NB4 (cell line): ENCODE results near the gene NHS.

Experiments
- DNase-seq: peaks from one replicate; pipeline ENCODE4 v3.0.0; 2010; ENCODE audit warnings: low read depth
- H3K4me3 ChIP-seq: one replicate; pipeline ENCODE4 v1.5.1; 2011; ENCODE audit warnings: mild to moderate bottlenecking, low read depth, low read length, moderate library complexity
- MYC ChIP-seq: IDR thresholded peaks from 2 replicates; pipeline ENCODE4 v1.6.1; 2011; ENCODE audit warnings: low read depth, low read length
- POLR2A ChIP-seq: IDR thresholded peaks from 2 replicates; pipeline ENCODE4 v1.6.1; 2011; ENCODE audit warnings: mild to moderate bottlenecking; ENCODE audit not compliant: insufficient read length; ENCODE audit errors: extremely low read depth
- TF ChIP-seq, protein P1 (sequence below): IDR thresholded peaks from one replicate; pipeline ENCODE4 v1.5.1; 2012; ENCODE audit warnings: low read depth, low read length
- TF ChIP-seq, protein P2 (sequence below): IDR thresholded peaks from 2 replicates; pipeline ENCODE4 v1.6.1; 2011; ENCODE audit warnings: low read depth, low read length

NHS gene

DNA sequence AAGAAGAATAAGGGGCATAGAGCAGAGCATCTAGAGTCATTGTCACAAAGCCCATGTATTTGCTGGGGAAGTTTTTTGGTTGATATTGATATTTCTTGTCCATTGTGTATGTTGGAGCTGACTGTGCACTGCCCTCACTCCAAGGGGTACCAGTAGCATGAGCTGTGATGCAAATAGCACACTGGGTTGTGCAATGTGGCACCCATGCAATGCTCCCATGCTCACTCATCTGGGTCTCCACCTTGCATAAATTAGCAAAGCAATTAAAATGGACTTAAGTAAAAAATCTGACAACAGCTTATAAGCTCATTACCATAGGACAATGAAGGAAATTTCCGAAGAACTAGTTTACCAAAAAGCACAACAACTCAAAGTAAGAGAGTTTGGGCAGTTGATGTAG is 87.9 kb downstream of the NHS start:
- H3K4me3 ChIP-seq: no peak overlapping the region
- TF ChIP-seq, protein P1, sequence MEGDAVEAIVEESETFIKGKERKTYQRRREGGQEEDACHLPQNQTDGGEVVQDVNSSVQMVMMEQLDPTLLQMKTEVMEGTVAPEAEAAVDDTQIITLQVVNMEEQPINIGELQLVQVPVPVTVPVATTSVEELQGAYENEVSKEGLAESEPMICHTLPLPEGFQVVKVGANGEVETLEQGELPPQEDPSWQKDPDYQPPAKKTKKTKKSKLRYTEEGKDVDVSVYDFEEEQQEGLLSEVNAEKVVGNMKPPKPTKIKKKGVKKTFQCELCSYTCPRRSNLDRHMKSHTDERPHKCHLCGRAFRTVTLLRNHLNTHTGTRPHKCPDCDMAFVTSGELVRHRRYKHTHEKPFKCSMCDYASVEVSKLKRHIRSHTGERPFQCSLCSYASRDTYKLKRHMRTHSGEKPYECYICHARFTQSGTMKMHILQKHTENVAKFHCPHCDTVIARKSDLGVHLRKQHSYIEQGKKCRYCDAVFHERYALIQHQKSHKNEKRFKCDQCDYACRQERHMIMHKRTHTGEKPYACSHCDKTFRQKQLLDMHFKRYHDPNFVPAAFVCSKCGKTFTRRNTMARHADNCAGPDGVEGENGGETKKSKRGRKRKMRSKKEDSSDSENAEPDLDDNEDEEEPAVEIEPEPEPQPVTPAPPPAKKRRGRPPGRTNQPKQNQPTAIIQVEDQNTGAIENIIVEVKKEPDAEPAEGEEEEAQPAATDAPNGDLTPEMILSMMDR: no peak
- TF ChIP-seq MYC (no peak), POLR2A (no peak)
- TF ChIP-seq, protein P2, sequence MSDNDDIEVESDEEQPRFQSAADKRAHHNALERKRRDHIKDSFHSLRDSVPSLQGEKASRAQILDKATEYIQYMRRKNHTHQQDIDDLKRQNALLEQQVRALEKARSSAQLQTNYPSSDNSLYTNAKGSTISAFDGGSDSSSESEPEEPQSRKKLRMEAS: no peak

DNA sequence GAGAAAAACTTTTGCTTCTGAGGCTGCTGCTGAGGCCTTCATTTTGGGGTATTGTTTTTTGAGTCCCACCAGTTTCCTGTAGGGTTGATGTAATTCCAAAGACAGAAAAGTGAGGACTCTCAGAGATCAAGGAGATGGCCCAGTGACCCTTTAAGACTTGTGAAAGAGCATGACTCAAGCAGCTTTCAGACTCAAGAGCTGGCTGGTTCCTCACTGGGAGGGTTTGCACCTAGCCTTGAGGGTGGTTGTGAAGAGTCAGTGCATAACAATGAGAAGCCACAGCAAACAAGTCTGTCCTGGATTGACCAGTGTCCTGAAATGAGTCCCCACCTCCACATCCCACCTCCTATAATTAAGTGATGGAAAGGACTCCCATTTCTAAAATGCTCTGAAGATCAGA is 89.2 kb downstream of the NHS start:
- no peak overlapping the region for H3K4me3 ChIP-seq
- no peak for DNase-seq
- no peak for TF ChIP-seq POLR2A
- TF ChIP-seq, protein P1: no peak
- no peak for TF ChIP-seq MYC
- TF ChIP-seq, protein P2: no peak

More for the DNA sequence above, 87.9 kb downstream of the NHS start:
- DNase-seq: no peak

DNA sequence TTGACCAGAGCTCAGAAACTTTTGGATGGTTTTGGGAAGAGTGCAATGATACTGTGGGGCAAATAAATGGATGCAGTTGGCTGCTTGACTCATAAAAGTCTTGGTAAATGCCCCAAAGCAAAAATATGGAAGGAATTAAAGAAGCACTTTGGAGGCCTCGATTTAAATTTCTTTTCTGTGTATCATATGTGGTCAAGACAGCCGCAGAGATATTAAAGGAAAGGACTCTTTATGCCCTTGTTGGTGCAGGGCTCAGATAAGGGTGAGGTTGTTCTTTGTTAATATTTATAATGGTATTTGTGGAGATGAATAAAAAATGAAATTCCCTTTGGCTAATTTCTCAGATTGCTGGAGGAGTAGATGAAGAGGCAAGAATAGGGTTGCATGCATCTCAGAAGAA is 90.2 kb downstream of the NHS start:
- no peak for DNase-seq
- TF ChIP-seq MYC (no peak), POLR2A (no peak)
- TF ChIP-seq, protein P1: no peak
- TF ChIP-seq, protein P2: no peak
- H3K4me3 ChIP-seq: no peak overlapping the region

DNA sequence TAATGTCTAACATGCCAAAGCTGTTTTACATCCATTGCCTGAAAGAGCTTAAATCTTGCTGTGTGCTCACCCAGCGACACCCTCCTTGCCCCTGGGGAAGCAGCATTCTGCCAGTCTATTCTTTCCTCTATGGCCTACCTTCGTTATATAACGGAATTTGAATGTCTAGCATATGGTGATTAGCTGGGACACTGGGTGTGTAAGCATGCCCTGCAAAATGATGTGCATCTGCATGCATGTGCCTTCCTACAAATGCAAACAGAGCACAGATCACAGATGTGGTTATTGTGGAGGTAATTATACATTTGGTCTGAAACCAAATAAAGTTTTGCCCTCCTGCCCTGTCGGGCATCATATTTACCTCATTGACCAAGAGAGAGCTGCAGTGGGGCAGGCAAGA is 90.8 kb downstream of the NHS start:
- no peak overlapping the region for H3K4me3 ChIP-seq
- DNase-seq: no peak
- TF ChIP-seq POLR2A (no peak), MYC (no peak)
- TF ChIP-seq, protein P1: no peak
- TF ChIP-seq, protein P2: no peak

DNA sequence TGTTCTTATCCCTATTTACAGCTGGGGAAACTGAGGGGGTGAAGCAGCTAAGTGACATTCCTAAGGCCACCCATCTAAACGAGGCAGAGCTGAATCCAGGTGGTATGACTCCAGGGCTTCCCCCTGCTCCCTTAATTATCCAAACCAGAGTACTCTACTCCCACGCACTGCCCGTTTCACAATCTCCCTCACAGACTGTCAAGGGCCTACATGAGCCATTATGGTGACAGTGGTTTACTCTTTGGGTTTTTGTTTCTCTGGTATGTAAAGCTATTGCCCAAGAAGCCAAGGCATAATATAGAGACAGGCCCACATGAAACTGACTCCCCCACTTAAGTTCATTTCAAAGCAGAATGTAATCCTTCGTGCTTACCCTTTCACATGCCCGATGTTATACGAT is 95.1 kb downstream of the NHS start:
- no peak overlapping the region for H3K4me3 ChIP-seq
- DNase-seq: peak; percentile 67
- TF ChIP-seq MYC: no peak

DNA sequence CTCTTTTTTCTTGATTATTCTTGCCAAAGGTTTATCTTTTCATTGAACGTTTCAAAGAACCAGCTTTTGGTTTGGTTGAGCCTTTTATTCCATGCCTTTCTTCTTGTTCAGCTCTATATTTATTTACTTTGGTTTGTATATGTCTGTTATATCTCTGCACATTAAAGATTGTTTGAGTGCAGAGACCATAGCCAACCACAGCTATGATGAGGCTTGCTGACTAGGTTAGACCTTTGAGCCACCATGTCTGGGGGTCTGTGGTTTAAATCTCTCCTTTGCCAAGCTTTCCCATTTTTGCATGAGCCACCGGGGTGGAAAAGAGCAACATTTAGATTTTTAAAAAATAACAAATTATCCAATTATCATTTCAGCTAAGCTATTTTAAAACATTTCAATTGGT is 96.1 kb downstream of the NHS start:
- TF ChIP-seq, protein P1: no peak
- TF ChIP-seq MYC: no peak
- TF ChIP-seq, protein P2: no peak
- TF ChIP-seq POLR2A: no peak
- DNase-seq: no peak
- no peak overlapping the region for H3K4me3 ChIP-seq
